ENCODE measurements around the gene ZNF799.
"Not testable (repeated sequence)": the region's sequence is repeated elsewhere in the genome, so short reads cannot be mapped to it uniquely, and the experiment has no call there.

The ZNF799 gene

DNA sequence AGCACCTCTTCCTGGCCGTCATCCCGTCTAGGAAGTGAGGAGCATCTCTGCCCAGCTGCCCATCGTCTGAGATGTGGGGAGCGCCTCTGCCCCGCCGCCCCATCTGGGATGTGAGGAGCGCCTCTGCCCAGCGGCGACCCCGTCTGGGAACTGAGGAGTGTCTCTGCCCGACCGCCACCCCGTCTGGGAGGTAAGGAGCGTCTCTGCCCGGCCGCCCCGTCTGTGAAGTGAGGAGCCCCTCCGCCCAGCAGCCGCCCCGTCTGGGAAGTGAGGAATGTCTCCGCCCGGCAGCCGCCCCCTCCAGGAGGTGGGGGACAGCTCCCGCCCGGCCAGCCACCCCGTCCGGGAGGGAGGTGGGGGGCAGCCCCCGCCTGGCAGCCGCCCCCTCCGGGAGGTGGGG is 38.8 kb downstream of the ZNF799 start:
- DNase-seq (ENCODE audit: low spot score), result not testable (repeated sequence)

DNA sequence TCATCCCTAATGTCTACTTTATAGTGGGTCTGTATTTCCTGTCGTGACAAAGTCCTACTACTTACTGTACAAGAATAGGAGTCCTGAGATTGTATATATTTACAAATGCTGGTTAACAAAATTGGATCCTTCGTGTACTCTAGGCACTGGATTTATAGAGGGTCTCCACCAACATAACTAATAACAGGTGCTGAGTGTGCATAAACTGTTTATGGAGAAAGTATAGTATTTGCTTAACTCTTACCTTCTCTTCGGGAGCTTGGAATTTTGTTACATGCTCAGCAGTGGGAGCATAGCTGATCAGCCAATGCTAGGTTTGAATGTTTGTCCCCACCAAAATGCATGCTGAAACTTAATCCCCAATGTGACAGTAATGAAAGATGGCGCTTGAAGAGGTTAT is 47.7 kb downstream of the ZNF799 start:
- DNase-seq (ENCODE audit: low spot score), result no peak

DNA sequence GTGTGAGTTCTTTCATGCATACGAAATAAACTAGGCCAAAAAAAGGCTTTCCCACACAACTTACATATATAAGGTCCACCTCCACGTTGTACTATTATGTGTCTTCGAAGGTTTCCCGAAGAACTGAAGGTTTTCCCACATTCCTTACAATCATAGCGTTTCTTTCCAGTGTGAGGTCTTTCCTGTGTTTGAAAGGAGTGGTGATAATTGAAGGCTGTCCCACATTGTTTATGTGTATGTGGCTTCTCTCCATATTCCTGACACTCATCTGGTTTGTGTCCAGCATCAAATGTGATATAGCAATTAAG is 50.2 kb downstream of the ZNF799 start:
- DNase-seq (ENCODE audit: low spot score), result no peak

DNA sequence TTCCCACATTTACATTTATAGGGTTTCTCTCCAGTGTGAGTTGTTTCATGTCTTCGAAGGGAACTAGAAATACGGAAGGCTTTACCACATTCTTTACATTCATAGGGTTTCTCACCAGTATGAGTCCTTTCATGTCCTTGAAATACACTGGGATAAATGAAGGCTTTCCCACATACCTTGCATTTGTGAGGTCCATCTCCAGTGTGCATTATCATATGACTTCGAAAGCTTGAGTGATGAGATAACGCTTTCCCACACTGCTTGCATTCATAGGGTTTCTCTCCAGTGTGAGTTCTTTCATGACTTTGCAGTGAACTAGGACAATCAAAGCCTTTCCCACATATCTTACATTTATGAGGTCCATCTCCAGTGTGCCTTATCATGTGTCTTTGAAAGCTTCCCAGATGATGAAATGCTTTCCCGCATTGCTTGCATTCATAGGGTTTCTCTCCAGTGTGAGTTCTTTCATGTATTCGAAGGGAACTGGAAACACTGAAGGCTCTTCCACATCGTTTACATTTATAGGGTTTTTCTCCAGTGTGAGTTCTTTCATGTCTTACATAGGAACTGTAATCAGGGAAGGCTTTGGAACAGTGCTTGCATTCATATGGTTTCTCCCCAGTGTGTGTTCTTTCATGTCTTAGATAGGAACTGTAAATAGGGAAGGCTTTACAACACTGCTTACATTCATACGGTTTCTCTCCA is 50.7 kb downstream of the ZNF799 start:
- DNase-seq (ENCODE audit: low spot score), result no peak

DNA sequence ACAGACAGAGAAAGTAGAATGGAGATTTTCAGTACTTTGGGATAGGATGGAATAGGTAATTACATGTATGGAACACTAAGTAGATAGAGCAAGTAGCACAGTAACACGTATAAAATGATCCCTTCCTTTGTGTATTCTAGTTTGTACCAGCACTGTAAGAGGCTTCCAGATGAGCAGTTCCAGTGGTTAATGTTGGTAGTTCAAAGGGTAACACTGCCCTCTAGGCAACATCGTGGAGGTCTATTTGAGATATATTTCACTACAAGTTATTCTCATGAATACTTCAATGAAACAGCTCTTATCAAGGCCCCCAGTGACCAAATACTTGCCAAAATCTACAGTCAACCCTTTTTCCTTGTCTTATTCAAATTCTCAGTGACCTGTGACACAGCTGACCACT is 54.2 kb downstream of the ZNF799 start:
- no peak for DNase-seq (ENCODE audit: low spot score)

DNA sequence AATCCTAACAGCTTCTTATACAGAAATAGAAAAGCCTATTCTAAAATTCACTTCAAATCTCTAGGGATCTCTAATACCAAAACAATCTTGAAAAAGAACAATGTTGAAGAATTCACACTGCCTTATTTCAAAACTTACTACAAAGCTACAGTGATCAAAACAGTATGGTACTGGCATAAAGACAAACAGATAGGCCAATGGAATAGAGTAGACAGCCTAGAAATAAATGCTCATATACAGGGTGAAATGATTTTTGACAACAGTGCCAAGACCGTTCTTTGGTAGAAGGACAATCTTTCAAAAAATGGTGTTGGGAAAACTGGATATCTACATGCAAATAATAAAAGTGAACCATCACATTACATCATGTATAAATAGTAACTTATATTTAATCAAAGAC is 55.9 kb downstream of the ZNF799 start:
- no peak for DNase-seq (ENCODE audit: low spot score)

All from ecto neural progenitor cell (in vitro differentiated cells).